ENCODE data around the gene PLAGL1.
"Not testable (repeated sequence)": the region's sequence is repeated elsewhere in the genome, so short reads cannot be mapped to it uniquely, and the experiment has no call there.

PLAGL1 gene

DNA sequence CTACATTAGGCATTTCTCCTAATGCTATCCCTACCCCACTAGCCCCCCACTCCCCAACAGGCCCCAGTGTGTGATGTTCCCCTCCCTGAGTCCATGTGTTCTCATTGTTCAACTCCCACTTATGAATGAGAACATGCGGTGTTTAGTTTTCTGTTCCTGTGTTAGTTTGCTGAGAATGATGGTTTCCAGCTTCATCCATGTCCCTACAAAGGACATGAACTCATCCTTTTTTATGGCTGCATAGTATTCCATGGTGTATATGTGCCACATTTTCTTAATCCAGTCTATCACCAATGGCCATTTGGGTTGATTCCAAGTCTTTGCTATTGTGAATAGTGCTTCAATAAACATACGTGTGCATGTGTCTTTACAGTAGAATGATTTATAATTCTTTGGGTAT is 1.6 kb upstream of the PLAGL1 start:
- DNase-seq (ENCODE audit: low read depth in 3 of 3) = not testable (repeated sequence)

DNA sequence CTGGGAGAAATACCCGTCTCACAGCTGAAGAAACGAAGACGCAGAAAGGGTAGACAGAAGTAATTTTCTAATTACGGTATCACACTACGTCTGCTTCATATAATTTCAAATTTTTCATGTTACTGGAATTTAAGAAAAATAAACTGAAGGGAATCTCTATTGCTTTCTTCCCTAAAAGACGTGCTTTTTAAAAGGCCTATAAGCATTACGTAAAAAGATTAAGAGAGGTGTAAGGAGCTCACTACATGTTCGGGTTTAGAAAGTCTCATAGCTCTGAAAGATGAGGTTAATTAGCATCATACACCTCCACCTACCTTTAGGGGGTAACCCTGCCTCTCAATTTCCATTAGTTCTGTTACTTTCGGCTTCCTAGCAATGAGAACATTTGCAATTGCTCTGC is 787 bp upstream of the PLAGL1 start:
- DNase-seq (ENCODE audit: low read depth in 3 of 3) = no peak

DNA sequence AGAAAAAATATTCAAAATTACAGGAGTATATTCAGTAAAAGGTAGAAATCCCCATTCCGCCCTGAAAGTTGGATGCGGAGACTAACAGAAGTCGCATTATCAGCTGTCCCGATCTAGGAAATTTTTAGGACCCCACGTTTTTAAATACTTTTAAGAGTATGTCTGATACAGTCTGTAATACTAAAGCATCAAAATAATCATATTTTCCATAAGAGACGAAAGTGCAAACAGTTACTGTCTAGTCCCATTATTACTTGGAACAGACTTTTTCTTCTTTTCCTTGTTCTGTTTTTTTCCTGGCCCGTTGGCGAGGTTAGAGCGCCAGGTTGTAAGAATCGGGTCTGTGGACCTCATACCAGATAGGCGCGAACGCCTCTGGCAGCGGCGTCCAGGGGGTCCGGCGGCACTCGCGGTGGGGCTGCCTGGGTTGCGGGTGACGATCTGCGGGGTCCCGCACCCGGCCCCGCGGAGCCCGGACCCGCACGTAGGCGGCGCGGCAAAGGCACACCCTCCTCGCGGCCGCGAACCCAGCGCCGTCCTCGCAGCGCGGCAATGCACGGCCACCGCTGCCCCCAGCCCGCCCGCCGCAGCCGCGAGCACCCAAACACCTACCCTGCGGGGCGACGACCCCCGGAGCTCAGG is 460 bp downstream of the PLAGL1 start:
- DNase-seq (ENCODE audit: low read depth in 3 of 3) = no peak

DNA sequence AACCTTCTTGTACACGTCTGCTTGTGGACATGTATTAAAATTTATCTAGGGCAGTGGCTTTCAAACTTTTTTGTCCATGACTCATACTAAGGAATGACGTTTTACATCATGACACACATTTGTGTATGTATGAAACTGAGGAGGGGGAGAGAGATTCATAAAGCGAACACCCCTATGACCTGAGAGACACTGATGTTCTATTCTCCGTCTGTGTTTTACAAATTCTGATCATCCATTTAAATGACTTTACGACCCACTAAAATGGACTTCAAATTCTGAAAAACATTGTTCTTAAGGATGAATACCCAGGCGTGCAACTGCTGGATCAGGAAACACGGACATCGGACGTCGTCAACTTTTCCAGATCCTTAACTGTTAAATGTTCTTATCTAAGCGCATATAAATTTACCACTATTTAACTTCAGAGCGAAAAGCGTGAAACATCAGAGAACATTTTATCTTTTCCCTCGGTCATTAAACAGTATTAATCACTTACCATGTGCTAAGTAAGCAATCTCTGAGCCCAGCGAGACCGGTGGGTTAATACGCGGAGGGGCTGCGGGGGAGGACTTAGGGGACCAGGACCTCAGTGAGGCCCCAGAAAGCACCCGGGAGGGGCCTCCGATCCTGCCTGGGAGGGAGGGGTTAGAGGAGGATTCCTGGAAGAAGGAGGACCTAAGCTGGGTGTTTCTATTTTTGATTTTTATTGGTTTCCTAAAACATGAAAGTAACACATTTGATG is 1.2 kb downstream of the PLAGL1 start:
- DNase-seq (ENCODE audit: low read depth in 3 of 3) = no peak

DNA sequence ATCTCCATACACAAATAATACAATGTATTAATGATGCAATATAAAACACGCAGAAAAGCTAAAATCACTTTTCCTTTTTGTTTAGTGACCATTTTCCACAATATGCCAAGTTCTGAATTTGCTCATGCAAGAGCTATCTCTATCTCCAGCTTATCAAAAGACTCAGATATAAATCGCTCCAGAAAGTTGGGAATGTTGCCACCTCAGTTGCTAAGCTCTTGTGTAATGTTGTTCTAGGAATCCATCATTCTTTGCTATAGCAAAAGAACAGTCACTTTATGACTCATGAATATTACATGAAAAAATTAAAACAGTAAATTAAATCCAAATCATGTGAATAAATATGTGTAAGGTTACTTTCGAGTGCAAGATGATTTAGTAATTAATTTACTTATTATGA is 8.7 kb downstream of the PLAGL1 start:
- DNase-seq (ENCODE audit: low read depth in 3 of 3) = no peak

DNA sequence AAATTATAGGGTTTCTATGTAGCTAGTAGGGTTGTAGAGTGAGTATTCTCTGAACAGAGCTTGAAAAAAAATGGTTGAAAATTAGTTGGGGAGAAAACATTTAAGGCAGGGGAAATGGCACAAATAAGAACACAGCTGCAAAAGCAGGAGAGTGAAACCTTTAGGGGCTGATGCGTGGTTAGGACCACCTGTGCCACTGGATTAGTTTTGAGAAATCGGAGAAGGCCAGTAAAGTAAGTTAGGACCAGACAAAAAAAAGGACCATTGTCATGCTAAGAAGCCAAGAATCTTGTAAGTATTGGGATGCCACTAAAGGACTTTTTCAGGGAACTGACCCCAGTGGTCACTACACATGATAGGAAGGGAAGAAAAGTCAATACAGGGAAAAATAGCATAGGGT is 9.4 kb downstream of the PLAGL1 start:
- DNase-seq (ENCODE audit: low read depth in 3 of 3) = no peak

DNA sequence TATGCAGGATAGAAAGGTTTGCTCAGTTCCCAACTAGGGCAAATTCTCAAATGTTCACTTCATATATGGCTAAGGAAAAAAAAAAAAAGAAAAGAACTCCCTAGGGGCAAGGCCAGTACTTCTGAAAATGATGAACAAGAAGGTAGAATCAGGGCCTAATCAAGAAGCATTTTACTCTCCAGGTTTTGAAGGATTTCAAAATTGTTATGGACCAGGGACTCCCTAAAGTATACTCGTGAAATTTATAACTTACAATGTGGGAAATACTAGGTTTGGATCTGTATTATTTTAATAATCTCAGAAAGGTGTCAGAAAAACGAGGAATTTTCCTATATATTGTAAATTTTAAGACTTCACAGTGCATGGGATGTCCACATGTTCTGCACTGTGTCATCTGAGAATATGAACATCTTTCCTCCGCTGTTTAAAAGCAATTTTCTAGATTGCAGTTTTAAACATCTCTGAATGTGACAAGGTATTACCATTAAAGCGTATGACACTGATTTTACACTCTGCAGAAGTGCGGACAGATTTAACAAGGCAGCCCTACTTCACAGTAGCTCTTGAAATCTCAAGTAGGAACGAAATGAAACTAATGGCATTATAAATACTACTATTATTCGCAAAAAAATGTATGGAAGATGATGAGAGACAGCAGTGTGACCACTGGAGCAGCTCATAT is 14.0 kb downstream of the PLAGL1 start:
- DNase-seq (ENCODE audit: low read depth in 3 of 3) = no peak

DNA sequence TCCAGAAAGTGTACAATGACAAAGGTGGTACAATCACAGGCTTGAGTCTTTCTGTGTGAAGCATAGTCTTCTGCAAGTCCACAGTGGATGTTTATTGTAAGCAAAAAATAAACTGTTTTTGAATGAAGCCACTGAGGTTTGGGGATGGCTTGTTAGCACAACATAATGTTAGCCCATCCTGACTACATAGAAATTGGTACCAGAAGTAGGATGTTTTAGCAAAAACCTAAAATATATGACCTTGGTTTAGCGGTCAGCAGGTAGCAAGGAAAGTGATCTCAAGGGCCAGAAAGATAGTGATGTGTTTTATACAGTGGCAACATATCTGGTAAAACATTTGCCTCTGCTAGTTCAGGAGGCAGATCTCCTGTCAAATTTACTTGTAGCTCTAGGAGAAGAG is 15.8 kb downstream of the PLAGL1 start:
- DNase-seq (ENCODE audit: low read depth in 3 of 3) = no peak

DNA sequence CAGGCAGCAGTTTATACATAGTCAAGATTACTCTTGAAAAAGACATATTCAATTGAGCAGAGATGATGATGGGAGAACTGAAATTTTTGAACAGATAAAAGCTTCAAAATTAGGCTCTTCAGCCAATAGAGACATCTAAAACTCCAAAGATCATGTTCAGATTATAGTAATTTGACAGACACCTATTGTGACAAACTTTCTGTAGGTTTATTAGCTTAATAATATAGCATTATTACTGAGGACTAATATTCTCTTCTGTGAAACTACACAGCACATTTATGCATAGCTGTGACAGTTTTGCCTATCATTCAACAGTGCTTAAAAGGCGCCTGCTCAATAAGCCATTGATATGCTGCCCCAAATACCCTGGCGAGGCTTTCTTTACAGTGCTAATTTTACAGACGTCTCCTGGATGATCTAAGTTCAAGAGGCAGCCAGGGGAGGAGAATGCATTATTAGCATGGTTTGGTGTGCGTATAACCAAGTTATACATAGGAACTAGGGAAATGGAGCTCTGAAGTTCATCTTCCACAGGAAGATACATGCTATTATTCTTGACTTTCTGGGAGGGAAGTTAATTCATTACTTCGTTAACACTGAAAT is 21.5 kb downstream of the PLAGL1 start:
- no peak for DNase-seq (ENCODE audit: low read depth in 3 of 3)

DNA sequence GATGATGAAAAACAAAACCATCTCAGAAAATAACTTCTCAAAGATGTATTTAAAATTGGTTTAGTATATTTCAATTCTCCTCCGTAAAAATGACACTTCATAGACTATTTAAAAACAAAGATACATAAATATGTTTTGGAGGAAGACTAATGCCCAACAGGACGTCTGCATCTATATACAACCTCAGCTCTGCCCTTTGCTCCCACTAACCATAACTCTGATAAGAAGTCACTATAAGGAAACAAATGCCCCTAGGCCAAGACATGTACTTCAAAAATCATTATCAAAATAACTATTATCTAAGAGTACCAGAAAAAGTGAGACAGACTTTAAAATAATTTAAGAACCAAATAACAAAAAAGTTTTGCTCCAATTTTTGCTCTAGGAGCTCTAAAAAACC is 23.4 kb downstream of the PLAGL1 start:
- DNase-seq (ENCODE audit: low read depth in 3 of 3) = no peak

DNA sequence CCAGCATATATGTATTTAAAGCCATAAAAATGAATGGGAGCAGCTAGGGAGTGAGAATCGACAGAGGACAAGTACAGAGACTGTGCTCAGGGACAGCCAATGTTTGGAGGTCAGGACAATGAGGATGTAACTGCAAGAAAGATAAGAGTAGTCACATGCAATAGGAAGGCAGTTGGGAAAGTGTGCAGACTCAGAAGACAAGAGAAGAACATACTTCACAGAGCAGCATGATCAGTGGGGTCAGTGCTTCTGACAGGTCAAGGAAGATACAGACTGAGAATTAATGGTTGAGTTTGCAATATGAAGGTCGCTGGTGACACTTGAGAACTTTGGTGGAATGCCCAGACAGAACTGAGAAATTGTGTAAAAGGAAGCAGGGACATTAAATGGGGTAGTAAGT is 25.1 kb downstream of the PLAGL1 start:
- no peak for DNase-seq (ENCODE audit: low read depth in 3 of 3)

DNA sequence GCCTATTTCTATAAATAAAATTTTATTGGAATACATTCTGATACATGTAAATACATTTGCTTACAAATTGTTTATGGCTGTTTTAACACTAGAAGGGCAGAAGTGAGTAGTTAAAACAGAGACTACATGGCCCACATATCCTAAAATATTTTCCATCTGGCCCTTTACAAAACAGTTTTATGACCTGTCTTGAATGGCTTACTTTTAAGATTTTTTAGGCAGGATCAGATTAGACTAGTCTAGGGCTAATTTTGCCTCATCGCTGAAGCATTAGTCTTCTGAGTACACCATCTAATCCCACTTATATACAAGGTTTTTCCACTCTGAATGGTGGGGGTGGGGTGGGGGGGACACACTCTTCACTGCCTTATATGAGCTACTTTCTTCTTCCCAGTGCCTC is 27.1 kb downstream of the PLAGL1 start:
- no peak for DNase-seq (ENCODE audit: low read depth in 3 of 3)

DNA sequence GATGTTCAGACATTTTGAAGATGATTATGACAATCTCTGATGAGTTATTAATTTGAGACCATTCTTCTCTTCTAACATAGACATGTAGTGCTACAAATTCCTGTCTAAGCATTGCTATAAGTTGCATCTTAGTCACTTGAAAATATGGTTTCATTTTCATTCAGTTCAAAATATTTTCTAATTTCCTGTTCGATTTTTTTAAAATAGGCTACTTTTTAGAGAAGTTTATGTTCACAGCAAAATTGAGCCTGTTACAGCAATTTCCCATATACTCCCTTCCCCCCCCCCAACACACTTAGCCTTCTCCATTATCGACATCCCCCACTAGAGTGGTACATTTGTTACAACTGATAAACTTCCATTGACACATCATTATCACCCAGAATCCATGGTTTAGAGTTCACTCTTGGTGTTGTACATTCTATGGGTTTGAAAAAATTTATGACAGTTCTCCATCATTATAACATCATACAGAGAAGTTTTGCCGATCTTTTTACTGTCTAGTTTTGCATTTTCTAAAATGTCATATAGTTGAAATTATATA is 31.2 kb downstream of the PLAGL1 start:
- no peak for DNase-seq (ENCODE audit: low read depth in 3 of 3)

DNA sequence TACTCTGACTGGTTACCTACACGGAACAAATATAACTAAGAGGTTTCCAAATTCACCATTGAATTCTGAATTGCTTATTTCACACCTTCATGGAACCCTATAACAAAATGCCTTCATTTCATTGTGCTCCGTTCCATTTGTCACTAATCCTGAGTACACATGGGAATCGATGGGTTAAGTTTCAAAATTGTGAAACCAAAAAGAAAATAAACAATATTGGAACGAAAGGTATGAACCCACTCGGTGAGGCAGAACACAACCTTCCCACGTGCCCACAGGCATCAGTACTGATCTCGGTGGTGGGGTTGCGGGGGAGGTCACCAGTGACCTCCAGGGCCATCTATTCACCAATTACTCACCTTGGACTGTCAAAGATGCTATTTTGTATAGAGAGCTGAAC is 34.0 kb downstream of the PLAGL1 start:
- DNase-seq (ENCODE audit: low read depth in 3 of 3) = no peak

DNA sequence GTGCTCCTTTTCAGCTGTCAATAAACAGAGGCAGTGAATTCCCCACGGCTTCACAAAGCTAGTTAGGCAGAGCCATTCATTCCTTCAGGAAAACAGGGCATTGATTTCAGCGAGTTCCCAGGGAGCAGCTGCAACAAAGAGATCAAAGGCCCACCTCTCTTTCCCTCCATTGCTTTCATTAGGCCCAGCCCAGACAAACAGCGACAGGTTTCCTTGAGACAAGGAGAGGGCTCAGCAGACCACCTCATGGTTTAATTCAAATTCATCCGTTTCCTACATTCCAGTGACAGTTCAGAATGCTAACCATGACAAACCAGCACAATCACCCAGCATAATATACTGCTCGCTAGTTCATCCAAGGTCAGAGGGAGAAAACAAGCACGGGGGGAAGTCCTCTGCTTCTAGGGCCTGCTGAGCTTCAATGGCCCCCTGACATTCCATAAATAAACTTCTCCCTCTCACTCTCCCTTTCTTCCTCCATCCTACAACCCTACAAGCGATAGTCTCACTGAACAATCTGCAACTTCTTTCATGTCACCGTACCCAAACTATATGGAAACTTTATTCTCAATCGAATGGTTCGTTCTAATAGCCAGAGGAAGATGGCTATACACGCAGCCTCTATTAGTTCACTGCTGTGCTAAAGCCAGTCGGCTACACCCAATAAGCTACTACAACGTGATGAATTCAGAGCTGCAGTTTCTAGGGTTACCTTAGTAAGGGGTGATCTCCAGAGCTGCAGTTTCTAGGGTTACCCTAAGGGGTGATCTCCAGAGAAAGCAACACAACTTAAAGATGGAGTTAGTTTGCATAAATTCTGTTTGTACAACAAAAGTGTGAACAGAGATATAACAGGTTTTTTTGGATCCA is 34.7 kb downstream of the PLAGL1 start:
- DNase-seq (ENCODE audit: low read depth in 3 of 3) = no peak

DNA sequence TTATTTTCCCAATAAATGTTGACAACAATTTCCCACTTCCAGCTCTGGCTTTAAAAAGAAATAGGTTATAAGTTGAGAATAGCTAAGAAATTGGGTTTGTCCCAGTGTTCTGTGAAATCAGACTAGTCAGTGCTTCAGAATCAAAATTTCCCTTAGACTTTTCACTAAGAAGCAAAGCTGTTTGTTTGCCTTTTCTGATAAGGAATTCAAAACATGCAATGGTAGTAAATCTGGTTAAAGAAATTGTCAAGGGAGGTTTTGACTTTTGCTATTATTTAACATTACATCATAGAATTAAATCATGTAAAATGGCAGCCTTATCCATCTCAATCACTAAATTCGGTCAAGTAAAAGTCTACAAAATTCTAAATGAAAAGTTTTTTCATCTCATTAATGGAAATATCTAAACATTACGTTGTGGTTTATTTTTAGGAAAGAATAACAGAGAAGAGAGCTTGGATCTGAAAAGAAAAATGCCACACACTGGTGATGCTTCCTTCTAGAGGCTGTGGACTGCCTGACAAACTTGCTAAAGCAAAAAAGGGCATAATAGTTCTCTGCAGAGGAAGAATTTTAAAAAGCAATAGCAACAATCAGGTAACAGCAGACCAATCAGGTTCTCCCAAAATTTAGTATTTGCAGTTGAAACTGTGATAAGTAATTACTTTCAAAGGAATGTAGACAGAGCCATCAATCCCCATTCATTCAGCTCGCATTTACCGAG is 36.4 kb downstream of the PLAGL1 start:
- no peak for DNase-seq (ENCODE audit: low read depth in 3 of 3)

DNA sequence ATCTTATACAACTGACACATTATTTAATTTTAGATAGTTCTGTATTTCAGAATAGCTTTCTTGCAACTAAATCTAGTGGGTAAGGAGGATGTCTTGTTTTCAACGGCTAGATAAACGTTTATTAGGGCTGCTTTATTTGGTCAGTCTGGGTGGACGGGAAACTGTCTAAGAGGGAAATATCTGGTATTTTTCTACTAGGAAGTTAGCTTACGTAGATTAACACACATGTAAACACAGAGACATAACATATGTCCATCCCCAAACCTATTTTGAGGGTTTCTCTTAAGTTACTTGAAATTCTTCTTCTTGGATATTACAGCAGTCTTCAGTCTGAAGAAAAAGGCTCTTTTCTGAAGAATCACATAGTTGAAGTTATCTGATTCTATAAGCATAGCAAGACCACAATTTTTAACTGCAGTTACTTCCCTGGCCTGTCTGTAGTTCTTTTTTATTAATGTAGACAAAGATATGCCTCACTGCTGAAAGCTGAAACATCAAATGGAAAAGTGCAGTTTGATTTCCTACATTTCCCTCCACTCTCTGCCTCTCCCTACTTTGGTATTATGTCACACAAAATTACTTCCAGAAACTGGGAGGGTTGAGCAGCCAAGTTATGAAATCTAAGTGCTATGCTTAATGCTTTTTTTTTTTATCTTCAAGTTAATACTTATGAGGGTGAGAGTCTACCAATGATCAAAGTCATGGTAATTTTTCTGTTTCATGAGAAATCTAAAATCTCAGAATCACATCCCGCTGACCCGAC is 37.4 kb downstream of the PLAGL1 start:
- DNase-seq (ENCODE audit: low read depth in 3 of 3) = no peak

DNA sequence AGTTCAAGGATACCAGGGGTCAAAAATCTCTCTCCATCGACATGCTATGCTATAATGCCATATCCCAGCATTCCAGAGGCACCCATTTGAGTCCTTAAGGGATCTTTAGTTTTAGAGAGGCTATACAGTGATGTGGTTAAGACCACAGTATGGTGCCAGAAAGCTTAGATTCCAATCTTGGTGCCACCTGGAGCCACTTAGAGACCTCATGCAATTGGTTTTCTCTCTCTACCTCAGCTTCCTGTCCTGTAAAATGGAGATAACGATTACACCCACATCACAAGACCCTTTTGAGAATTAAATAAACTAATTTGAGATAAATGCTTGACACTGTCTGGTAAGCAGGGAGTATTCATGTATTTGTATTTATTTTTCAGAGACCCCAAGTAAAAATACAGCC is 39.0 kb downstream of the PLAGL1 start:
- DNase-seq (ENCODE audit: low read depth in 3 of 3) = no peak

DNA sequence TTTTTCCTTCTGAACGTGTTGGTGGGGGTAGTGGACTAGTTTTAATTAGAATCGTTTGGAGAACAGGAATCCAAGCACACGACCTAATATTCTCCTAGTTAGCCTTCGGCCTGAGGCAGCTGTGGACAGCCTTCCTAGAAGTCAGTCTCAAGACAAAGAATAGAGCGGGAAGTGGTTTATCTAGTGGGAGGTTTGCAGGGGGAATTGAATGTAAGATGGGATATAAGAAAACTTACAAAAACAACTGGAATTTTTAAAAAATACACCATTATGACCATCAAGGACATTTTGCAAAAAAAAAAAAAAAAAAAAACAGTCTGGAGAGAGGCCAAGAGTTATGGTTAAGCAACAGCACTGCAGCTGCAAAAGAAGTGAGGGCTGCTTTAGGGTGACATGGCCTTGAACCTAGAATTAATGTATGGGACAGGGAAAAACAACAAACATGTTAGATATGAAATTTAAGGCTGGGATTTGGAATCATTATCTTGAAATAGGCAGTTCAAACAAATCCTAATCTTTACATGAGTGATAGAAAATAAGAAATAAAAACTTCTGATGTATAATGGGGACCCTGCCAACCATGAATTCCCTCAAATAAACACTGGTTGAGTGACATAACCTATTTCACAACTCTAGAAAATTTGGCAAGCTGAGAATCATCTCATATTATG is 40.2 kb downstream of the PLAGL1 start:
- no peak for DNase-seq (ENCODE audit: low read depth in 3 of 3)

DNA sequence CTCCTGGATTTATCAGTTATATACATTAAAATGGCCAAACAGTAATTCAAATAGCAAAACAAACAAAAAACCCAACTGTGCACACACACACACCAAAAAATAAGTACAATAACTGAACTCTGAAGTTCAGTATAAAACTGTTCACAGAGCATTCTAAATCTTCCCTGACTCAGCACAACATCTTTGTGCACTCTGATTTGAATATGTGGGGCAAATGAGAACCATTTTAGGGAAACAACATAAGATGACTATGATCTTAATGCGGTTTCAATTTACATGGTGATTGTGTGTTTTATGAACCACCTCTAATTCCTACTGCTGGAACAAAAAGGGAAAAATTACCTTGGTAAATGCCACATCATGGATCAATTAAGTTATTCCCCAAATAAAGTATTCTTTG is 41.7 kb downstream of the PLAGL1 start:
- DNase-seq (ENCODE audit: low read depth in 3 of 3) = no peak
